Heart left ventricle (tissue), 16 donors: ENCODE data around the gene MED16. TPM values are rescaled to one million over a fixed set of nuclear protein-coding genes. Genes with fewer than 3 reads are reported as not detected.

ENCODE experiments used
- ATAC-seq, 4 donors: fragments of 200-7000 bp; cut with Tn5 transposase; one replicate each; pipeline ENCODE4 v1.9.1; 2020 to 2022; ENCODE audit warnings: moderate library complexity in 4 of 4, mild to moderate bottlenecking in 3 of 4, moderate number of reproducible peaks in 1 of 4
- DNase-seq, 5 donors: peaks; one replicate each; pipeline ENCODE4 v3.0.0-alpha.2; 2020
- H3K27ac ChIP-seq, 12 donors: fragments of 200-600 bp; sonication (generic) in 4 of 12; one replicate each; pipeline versions ENCODE4 v1.5.0 to v1.8.0; 2016 to 2022; ENCODE audit warnings: mild to moderate bottlenecking in 2 of 12
- H3K27me3 ChIP-seq, 9 donors: fragments of 200-600 bp; sonication (generic) in 2 of 9; one replicate each; pipeline versions ENCODE4 v1.5.1 to v1.8.0; 2016 to 2022; ENCODE audit warnings: mild to moderate bottlenecking in 3 of 9
- H3K36me3 ChIP-seq, 9 donors: fragments of 200-600 bp; sonication (generic) in 2 of 9; one replicate each; pipeline versions ENCODE4 v1.5.0 to v1.8.0; 2018 to 2022; ENCODE audit warnings: mild to moderate bottlenecking in 2 of 9
- H3K4me1 ChIP-seq, 12 donors: fragments of 200-600 bp; sonication (generic) in 4 of 12; one replicate each; pipeline versions ENCODE4 v1.5.0 to v1.8.0; 2016 to 2022; ENCODE audit warnings: mild to moderate bottlenecking in 3 of 12
- H3K4me3 ChIP-seq, 12 donors: fragments of 200-600 bp; sonication (generic) in 4 of 12; one replicate each; pipeline versions ENCODE4 v1.5.0 to v1.8.0; 2017 to 2022; ENCODE audit warnings: mild to moderate bottlenecking in 9 of 12, moderate library complexity in 4 of 12
- H3K9me3 ChIP-seq, 12 donors: fragments of 200-600 bp; sonication (generic) in 4 of 12; one replicate each; pipeline versions ENCODE4 v1.5.0 to v1.8.0; 2016 to 2022; ENCODE audit warnings: mild to moderate bottlenecking in 1 of 12
- POLR2A ChIP-seq, 2 donors: fragments of 450-650 bp; IDR thresholded peaks; one replicate each; pipeline ENCODE4 v1.6.1; 2017; ENCODE audit warnings: antibody characterized with exemption in 2 of 2, mild to moderate bottlenecking in 2 of 2, moderate library complexity in 2 of 2
- WGBS, 4 donors: extraction: QIAGEN DNeasy Blood & Tissue Kit in 2 of 4; methylation state at CpG; one replicate each; pipeline versions ENCODE4 v1.1.5 to v1.1.7; 2013 to 2018; 5-methylcytosine and 5-hydroxymethylcytosine counted together
- intact Hi-C, 10 donors: fragments of 100-400 bp; cut with DNase I; formaldehyde crosslinking; loops; one replicate each; pipeline versions ENCODE4 v1.11.1 to v1.14.2; 2022
- polyA plus RNA-seq, 2 donors: library from polyadenylated mRNA; stranded (reverse); fragments of 200-250 nt; gene quantifications; one replicate each; pipeline ENCODE4 v1.2.3, GENCODE V29; 2013
- total RNA-seq, 9 donors: library from RNA; depleted of rRNA in 2 of 9; stranded (reverse); fragments of >200 nt in 2 of 9; fragmentation: NEBNext Ultra II Directional in 3 of 9; extraction: Animal tissue kit (Norgen Biotek cat#: 25700) in 3 of 9; gene quantifications; one replicate each; pipeline versions ENCODE4 v1.1.0 to v1.2.4, GENCODE V29; 2016 to 2023
- TF ChIP-seq, protein P1 (sequence below), 12 donors: fragments of 200-600 bp; sonication (generic) in 4 of 12; IDR thresholded peaks; one replicate each; pipeline versions ENCODE4 v1.5.0 to v1.8.0; 2018 to 2022; ENCODE audit warnings: antibody characterized with exemption in 12 of 12, mild to moderate bottlenecking in 5 of 12
- donor health status: ischemic (EF 13 %, LVEDD 7.1; RV severe dilation, severe dysfunction).
- donor health status: healthy with polysubstance abuse.
- donor health status: DM: no; HTN: yes; CAD: no.
- donor health status: DM: no; HTN: no; CAD: no.
- donor health status: ischemic (EF 25% LVEDD 6.9; RV normal size, moderate dysfunction).
- donor health status: ischemic (EF 25% LVEDD 5.7; RV mildly dilated, moderate dysfunction).
- donor health status: healthy.
- donor health status: DM: yes; HTN: yes; CAD: no.
- donor health status: ischemic (EF 35%, LVEDD 5.7; RV mildly dilated, moderate dysfunction).
- donor health status: nonischemic (EF 11% LVEDD 7.7; RV severe dilation, severe dysfunction).
- donor health status: DM: yes; HTN: yes; CAD: no.
- donor health status: PGD.
- donor health status: ischemic (EF 29% LVEDD 5.4; RV normal size, mild dysfunction).
- donor health status: nonischemic (EF 23%, LVEDD 6.1; RV moderate dilation, normal function).

The MED16 gene
- total and polyA plus RNA-seq, 11 donors, result 17.5 to 41.9 (median 26.2) TPM

DNA sequence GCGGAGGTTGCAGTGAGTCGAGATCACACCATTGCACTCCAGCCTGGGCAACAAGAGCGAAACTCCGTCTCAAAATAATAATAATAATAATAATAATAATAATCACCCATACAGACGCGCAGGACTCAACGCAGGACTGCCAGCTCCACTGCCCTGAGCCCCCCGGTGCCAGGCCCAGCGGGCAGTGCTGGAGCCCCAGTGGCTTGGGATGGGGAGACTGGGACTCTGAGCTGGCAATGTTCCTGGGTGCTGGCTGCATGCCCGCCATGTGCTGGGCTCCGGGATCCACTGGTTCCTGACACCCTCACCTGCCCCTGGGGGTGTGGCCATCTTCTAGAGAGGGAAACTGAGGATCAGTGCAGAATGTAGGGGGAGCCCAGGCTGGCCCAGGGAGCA, 65.7 kb downstream of the MED16 start:
- TF ChIP-seq, protein P1, sequence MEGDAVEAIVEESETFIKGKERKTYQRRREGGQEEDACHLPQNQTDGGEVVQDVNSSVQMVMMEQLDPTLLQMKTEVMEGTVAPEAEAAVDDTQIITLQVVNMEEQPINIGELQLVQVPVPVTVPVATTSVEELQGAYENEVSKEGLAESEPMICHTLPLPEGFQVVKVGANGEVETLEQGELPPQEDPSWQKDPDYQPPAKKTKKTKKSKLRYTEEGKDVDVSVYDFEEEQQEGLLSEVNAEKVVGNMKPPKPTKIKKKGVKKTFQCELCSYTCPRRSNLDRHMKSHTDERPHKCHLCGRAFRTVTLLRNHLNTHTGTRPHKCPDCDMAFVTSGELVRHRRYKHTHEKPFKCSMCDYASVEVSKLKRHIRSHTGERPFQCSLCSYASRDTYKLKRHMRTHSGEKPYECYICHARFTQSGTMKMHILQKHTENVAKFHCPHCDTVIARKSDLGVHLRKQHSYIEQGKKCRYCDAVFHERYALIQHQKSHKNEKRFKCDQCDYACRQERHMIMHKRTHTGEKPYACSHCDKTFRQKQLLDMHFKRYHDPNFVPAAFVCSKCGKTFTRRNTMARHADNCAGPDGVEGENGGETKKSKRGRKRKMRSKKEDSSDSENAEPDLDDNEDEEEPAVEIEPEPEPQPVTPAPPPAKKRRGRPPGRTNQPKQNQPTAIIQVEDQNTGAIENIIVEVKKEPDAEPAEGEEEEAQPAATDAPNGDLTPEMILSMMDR (IDR thresholded peaks at IDR 0.05), result no peak
- TF ChIP-seq POLR2A (IDR thresholded peaks at IDR 0.05), result no peak
- Histone ChIP-seq H3K9me3 (no peaks in the 10 kb centered on the region), H3K4me3 (no peak overlapping the region), H3K4me1 (peaks cover 0 to 16% (median under 1%) of the 10 kb centered on the region in 12 donors), H3K27me3 (peaks cover 10 to 40% (median 19%) of the 10 kb centered on the region in 9 donors), H3K27ac (no peak overlapping the region), H3K36me3 (no peaks in the 10 kb centered on the region)
- ATAC-seq (no peak), DNase-seq (no peak)
- intact Hi-C loops, result no loop called here
- 85 to 97% (median 88%) methylated on average over 10 to 11 of the region's 11 CpGs for WGBS, 4 donors

DNA sequence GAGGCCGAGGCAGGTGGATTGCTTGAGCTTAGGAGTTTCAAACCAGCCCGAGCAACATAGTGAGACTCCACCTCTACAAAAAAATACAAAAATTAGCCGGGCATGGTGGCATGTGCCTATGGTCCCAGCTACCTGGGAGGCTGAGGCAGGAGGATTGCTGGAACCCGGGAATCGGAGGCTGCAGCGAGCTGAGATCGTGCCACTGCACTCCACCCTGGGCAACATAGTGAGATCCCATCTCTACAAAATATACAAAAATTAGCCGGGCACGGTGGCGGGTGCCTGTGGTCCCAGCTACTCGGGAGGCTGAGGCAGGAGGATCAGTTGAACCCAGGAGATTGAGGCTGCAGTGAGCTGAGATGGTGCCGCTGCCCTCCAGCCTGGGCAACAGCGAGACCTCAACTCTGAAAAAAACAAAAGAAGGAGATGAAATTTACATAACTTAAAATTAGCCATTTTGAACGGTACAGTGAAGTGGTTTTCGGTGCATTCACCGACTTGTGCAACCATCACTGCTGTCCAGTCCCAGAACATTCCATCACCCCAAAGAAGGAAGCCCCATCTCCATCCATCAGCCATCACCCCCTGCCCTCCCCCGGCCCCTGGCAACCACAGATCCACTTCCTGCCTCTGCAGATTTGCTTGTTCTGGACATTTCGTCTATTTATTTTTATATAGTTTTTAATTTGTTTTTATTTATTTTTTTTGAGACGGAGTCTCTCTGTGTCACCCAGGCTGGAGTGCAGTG, 66.9 kb downstream of the MED16 start:
- Histone ChIP-seq H3K27me3 (peaks cover 12 to 43% (median 25%) of the 10 kb centered on the region in 9 donors), H3K27ac (no peak overlapping the region), H3K4me3 (no peak overlapping the region), H3K4me1 (peaks cover 0 to 27% (median 10%) of the 10 kb centered on the region in 12 donors), H3K36me3 (no peaks in the 10 kb centered on the region), H3K9me3 (no peaks in the 10 kb centered on the region)
- intact Hi-C loops, result no loop called here
- WGBS, 4 donors, result 82 to 85% (median 84%) methylated on average over 19 of the region's 19 CpGs
- DNase-seq, result no peak
- no peak for ATAC-seq
- no peak for TF ChIP-seq POLR2A (IDR thresholded peaks at IDR 0.05)
- TF ChIP-seq, protein P1 (IDR thresholded peaks at IDR 0.05), result no peak

DNA sequence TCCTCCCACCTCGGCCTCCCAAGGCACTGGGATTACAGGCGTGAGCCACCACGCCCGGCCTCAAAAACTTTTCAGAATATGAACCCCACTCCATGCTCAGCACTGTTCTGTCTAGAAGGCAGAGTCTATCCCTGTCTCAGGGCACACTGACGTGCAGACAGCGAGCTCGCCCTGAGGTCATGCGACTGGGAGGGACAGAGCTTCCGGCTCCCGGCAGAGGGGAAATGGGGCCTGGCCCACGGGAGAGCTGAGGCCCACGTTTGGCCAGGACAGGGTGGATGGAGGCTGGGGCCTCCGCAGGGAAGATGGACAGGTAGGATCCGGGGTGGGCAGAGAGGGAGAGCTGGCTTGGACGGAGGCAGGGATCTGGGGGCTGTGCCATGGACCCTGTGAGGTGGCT, 68.1 kb downstream of the MED16 start:
- TF ChIP-seq, protein P1 (IDR thresholded peaks at IDR 0.05), result no peak
- TF ChIP-seq POLR2A (IDR thresholded peaks at IDR 0.05), result no peak
- Histone ChIP-seq H3K4me3 (no peak overlapping the region), H3K36me3 (no peaks in the 10 kb centered on the region), H3K4me1 (peaks cover 0 to 27% (median 10%) of the 10 kb centered on the region in 12 donors), H3K27me3 (peaks cover 11 to 35% (median 23%) of the 10 kb centered on the region in 9 donors), H3K27ac (no peak overlapping the region), H3K9me3 (no peaks in the 10 kb centered on the region)
- no peak for DNase-seq
- intact Hi-C loops, result no loop called here
- 68 to 74% (median 68%) methylated on average over 15 of the region's 15 CpGs for WGBS, 4 donors
- no peak for ATAC-seq

GRCh38 chr19:823565-824121, 69.3 kb downstream of the MED16 start:
- no peak for TF ChIP-seq POLR2A (IDR thresholded peaks at IDR 0.05)
- TF ChIP-seq, protein P1 (IDR thresholded peaks at IDR 0.05), result no peak
- intact Hi-C loops, result no loop called here
- WGBS, 4 donors, result 57 to 79% (median 62%) methylated on average over 9 to 12 of the region's 12 CpGs

More at GRCh38 chr19:823565-824121, 69.3 kb downstream of the MED16 start:
- H3K27ac ChIP-seq, result no peak overlapping the region
- DNase-seq, result no peak
- peaks cover 0 to 27% (median 10%) of the 10 kb centered on the region in 12 donors for H3K4me1 ChIP-seq
- H3K9me3 ChIP-seq, result no peaks in the 10 kb centered on the region
- H3K4me3 ChIP-seq, result no peak overlapping the region
- peaks cover 11 to 31% (median 23%) of the 10 kb centered on the region in 9 donors for H3K27me3 ChIP-seq
- no peaks in the 10 kb centered on the region for H3K36me3 ChIP-seq
- no peak for ATAC-seq
